Trophoblast cell (in vitro differentiated cells and primary cell): ENCODE data around the gene MACROH2A1.

Source experiments
- DNase-seq, 2 donors: peaks; one replicate each; pipeline ENCODE4 v3.0.0-alpha.2; 2016
- H2AFZ ChIP-seq: 2 replicates; pipeline ENCODE4 v1.6.1; 2013; ENCODE audit warnings: low read length, moderate library complexity, mild to moderate bottlenecking; ENCODE audit not compliant: insufficient read depth, poor library complexity
- H2AK5ac ChIP-seq: 2 replicates; pipeline ENCODE4 v1.6.1; 2013; ENCODE audit warnings: mild to moderate bottlenecking, low read length
- H2BK120ac ChIP-seq: 2 replicates; pipeline ENCODE4 v1.6.1; 2013; ENCODE audit warnings: low read length, mild to moderate bottlenecking, moderate library complexity; ENCODE audit not compliant: insufficient read depth, poor library complexity
- H2BK12ac ChIP-seq: 2 replicates; pipeline ENCODE4 v1.6.1; 2013; ENCODE audit warnings: mild to moderate bottlenecking, low read length, moderate library complexity
- H2BK5ac ChIP-seq: 2 replicates; pipeline ENCODE4 v1.6.1; 2013; ENCODE audit warnings: low read length, low read depth, moderate library complexity, mild to moderate bottlenecking; ENCODE audit not compliant: poor library complexity
- H3K14ac ChIP-seq: 2 replicates; pipeline ENCODE4 v1.6.1; 2013; ENCODE audit warnings: mild to moderate bottlenecking, low read length
- H3K18ac ChIP-seq: 2 replicates; pipeline ENCODE4 v1.6.1; 2013; ENCODE audit warnings: mild to moderate bottlenecking, low read length
- H3K23ac ChIP-seq: 2 replicates; pipeline ENCODE4 v1.6.1; 2013; ENCODE audit warnings: low read length
- H3K27ac ChIP-seq: 2 replicates; pipeline ENCODE4 v1.5.1; 2013; ENCODE audit warnings: low read depth, mild to moderate bottlenecking, inconsistent platforms, low read length, moderate library complexity
- H3K27me3 ChIP-seq: 2 replicates; pipeline ENCODE4 v1.6.1; 2013; ENCODE audit warnings: inconsistent platforms, mild to moderate bottlenecking, low read length, moderate library complexity; ENCODE audit not compliant: insufficient read depth
- H3K36me3 ChIP-seq, 2 experiments: 1 replicate in 1 of 2; 2 replicates in 1 of 2; pipeline ENCODE4 v1.6.1; 2013; ENCODE audit warnings: low read length in 2 of 2, mild to moderate bottlenecking in 2 of 2, moderate library complexity in 1 of 2; ENCODE audit not compliant: insufficient read depth in 2 of 2, control insufficient read depth in 1 of 2
- H3K4ac ChIP-seq: 2 replicates; pipeline ENCODE4 v1.6.1; 2013; ENCODE audit warnings: low read depth, mild to moderate bottlenecking, low read length, moderate library complexity
- H3K4me1 ChIP-seq, 2 experiments: 1 replicate in 1 of 2; 2 replicates in 1 of 2; pipeline ENCODE4 v1.6.1; 2013; ENCODE audit warnings: low read length in 2 of 2, mild to moderate bottlenecking in 2 of 2, moderate library complexity in 1 of 2; ENCODE audit not compliant: insufficient read depth in 2 of 2, control insufficient read depth in 1 of 2
- H3K4me2 ChIP-seq: 2 replicates; pipeline ENCODE4 v1.6.1; 2013; ENCODE audit warnings: inconsistent platforms, mild to moderate bottlenecking, low read length, moderate library complexity
- H3K4me3 ChIP-seq: 2 replicates; pipeline ENCODE4 v1.5.1; 2013; ENCODE audit warnings: mild to moderate bottlenecking, low read depth, low read length, inconsistent platforms
- H3K79me1 ChIP-seq: one replicate; pipeline ENCODE4 v1.6.1; 2013; ENCODE audit warnings: low read length
- H3K79me2 ChIP-seq: 2 replicates; pipeline ENCODE4 v1.6.1; 2013; ENCODE audit warnings: low read length, mild to moderate bottlenecking; ENCODE audit not compliant: control insufficient read depth, insufficient read depth, poor library complexity
- H3K9ac ChIP-seq: 2 replicates; pipeline ENCODE4 v1.6.1; 2013; ENCODE audit warnings: mild to moderate bottlenecking, low read length
- H3K9me3 ChIP-seq: 2 replicates; pipeline ENCODE4 v1.6.1; 2013; ENCODE audit warnings: low read depth, mild to moderate bottlenecking, control low read depth, inconsistent platforms, low read length; ENCODE audit not compliant: insufficient read depth
- H4K12ac ChIP-seq: 2 replicates; pipeline ENCODE4 v1.6.1; 2013; ENCODE audit warnings: low read depth, mild to moderate bottlenecking, low read length, moderate library complexity
- H4K8ac ChIP-seq: 2 replicates; pipeline ENCODE4 v1.6.1; 2013; ENCODE audit warnings: low read depth, mild to moderate bottlenecking, low read length, moderate library complexity
- H4K91ac ChIP-seq: one replicate; pipeline ENCODE4 v1.6.1; 2013; ENCODE audit warnings: low read depth, mild to moderate bottlenecking, low read length, moderate library complexity
- WGBS: extraction: QIAGEN DNeasy Blood & Tissue Kit; methylation state at CpG from one replicate; pipeline ENCODE4 v1.1.7; 2013; ENCODE audit warnings: missing lambda C conversion rate; ENCODE audit not compliant: insufficient read length, insufficient coverage; ENCODE audit errors: extremely low coverage; 5-methylcytosine and 5-hydroxymethylcytosine counted together

The MACROH2A1 gene

GRCh38 chr5:135319458-135319857, 79.6 kb downstream of the MACROH2A1 start:
- Histone ChIP-seq H3K18ac (no peak overlapping the region), H3K4me2 (no peak overlapping the region), H3K27me3 (no peaks in the 10 kb centered on the region), H3K4ac (no peak overlapping the region), H2BK12ac (no peak overlapping the region), H2BK5ac (no peak overlapping the region), H2BK120ac (no peak overlapping the region), H3K36me3 (no peaks in the 10 kb centered on the region), H3K14ac (no peak overlapping the region), H3K9me3 (no peaks in the 10 kb centered on the region), H4K12ac (no peak overlapping the region), H3K79me2 (no peaks in the 10 kb centered on the region), H2AK5ac (no peak overlapping the region), H4K8ac (no peak overlapping the region), H3K9ac (no peak overlapping the region), H3K79me1 (no peaks in the 10 kb centered on the region), H3K27ac (no peak overlapping the region), H2AFZ (no peak overlapping the region), H3K4me3 (no peak overlapping the region), H3K4me1 (peaks cover 0 to 2% of the 10 kb centered on the region in 2 experiments), H4K91ac (no peak overlapping the region), H3K23ac (no peak overlapping the region)
- DNase-seq, result no peak
- no CpG with 5 or more reads among the region's 6 CpGs for WGBS

GRCh38 chr5:135318924-135319323, 80.1 kb downstream of the MACROH2A1 start:
- Histone ChIP-seq H2BK5ac (no peak overlapping the region), H3K27me3 (no peaks in the 10 kb centered on the region), H3K4me3 (no peak overlapping the region), H3K27ac (no peak overlapping the region), H2BK12ac (no peak overlapping the region), H3K9ac (no peak overlapping the region), H2AFZ (no peak overlapping the region), H3K4me1 (no peaks in the 10 kb centered on the region), H4K12ac (no peak overlapping the region), H3K23ac (no peak overlapping the region), H4K91ac (no peak overlapping the region), H3K36me3 (no peaks in the 10 kb centered on the region), H4K8ac (no peak overlapping the region), H3K9me3 (peaks cover under 1% of the 10 kb centered on the region), H3K18ac (no peak overlapping the region), H3K4me2 (no peak overlapping the region), H3K4ac (no peak overlapping the region), H3K79me2 (no peaks in the 10 kb centered on the region), H3K79me1 (no peaks in the 10 kb centered on the region), H3K14ac (no peak overlapping the region), H2BK120ac (no peak overlapping the region), H2AK5ac (no peak overlapping the region)
- DNase-seq, result no peak
- no CpG with 5 or more reads among the region's 1 CpG for WGBS

GRCh38 chr5:135318037-135318436, 81.0 kb downstream of the MACROH2A1 start:
- H3K23ac ChIP-seq, result no peak overlapping the region

DNA sequence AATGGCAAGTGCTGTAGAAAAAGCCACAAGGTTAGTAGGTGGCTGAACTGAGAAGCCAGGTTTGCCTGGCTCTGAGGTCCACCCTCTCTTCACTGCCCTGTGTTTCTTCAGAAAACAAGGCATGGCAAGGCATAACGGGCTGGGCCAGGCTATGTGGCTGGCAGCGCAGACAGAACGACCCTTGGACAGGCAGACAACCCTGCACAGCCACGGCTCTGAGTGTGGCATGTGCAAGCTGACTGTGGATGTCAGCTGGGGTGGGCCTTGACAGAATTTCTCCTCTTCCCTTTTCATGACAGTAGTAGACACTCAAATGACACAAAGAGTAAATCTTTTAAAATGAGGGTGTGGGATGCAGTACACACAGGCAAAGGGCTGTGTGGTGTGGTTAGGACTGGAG, 81.7 kb downstream of the MACROH2A1 start:
- no peak overlapping the region for H3K27ac ChIP-seq
- H3K4ac ChIP-seq, result no peak overlapping the region
- no peak overlapping the region for H3K4me2 ChIP-seq
- no peak overlapping the region for H3K23ac ChIP-seq
- H4K91ac ChIP-seq, result no peak overlapping the region
- no CpG with 5 or more reads among the region's 4 CpGs for WGBS
- no peak overlapping the region for H4K12ac ChIP-seq
- H3K36me3 ChIP-seq, result no peaks in the 10 kb centered on the region
- no peak overlapping the region for H3K4me3 ChIP-seq
- no peak overlapping the region for H3K14ac ChIP-seq
- H3K79me2 ChIP-seq, result no peaks in the 10 kb centered on the region
- H3K27me3 ChIP-seq, result no peaks in the 10 kb centered on the region
- H3K79me1 ChIP-seq, result no peaks in the 10 kb centered on the region
- H2AK5ac ChIP-seq, result no peak overlapping the region
- H2BK12ac ChIP-seq, result no peak overlapping the region
- H4K8ac ChIP-seq, result no peak overlapping the region
- H2AFZ ChIP-seq, result no peak overlapping the region
- no peaks in the 10 kb centered on the region for H3K4me1 ChIP-seq
- peaks cover 2% of the 10 kb centered on the region for H3K9me3 ChIP-seq
- H2BK120ac ChIP-seq, result no peak overlapping the region
- DNase-seq, result no peak
- H3K9ac ChIP-seq, result peak overlapping the region; percentile 42
- H3K18ac ChIP-seq, result no peak overlapping the region
- H2BK5ac ChIP-seq, result no peak overlapping the region

More at GRCh38 chr5:135318037-135318436, 81.0 kb downstream of the MACROH2A1 start:
- Histone ChIP-seq H3K18ac (no peak overlapping the region), H3K27ac (no peak overlapping the region), H2BK5ac (no peak overlapping the region), H4K8ac (no peak overlapping the region), H2BK120ac (no peak overlapping the region), H2AFZ (no peak overlapping the region), H2BK12ac (no peak overlapping the region), H4K91ac (no peak overlapping the region), H2AK5ac (no peak overlapping the region), H3K27me3 (no peaks in the 10 kb centered on the region), H3K79me2 (no peaks in the 10 kb centered on the region), H3K36me3 (no peaks in the 10 kb centered on the region), H3K4me1 (no peaks in the 10 kb centered on the region), H3K4ac (no peak overlapping the region), H3K4me2 (no peak overlapping the region), H3K79me1 (no peaks in the 10 kb centered on the region), H3K14ac (no peak overlapping the region), H3K4me3 (no peak overlapping the region), H3K9me3 (peaks cover 2% of the 10 kb centered on the region), H4K12ac (no peak overlapping the region), H3K9ac (no peak overlapping the region)
- DNase-seq, result no peak
- WGBS, result no CpG with 5 or more reads among the region's 4 CpGs
